HepG2 (cell line): Measurements from ENCODE around the gene OST4. TPM values are rescaled to one million over a fixed set of nuclear protein-coding genes. Genes with fewer than 3 reads are reported as not detected.
A peak's percentile ranks its signal among the peaks of the same experiment; 100 is the strongest.

Experiments
- AGO1 ChIP-seq: fragments of 200-400 bp; formaldehyde crosslinking; IDR thresholded peaks from 2 replicates; pipeline ENCODE4 v1.6.1; 2017; ENCODE audit warnings: mild to moderate bottlenecking, low read depth, low read length, moderate library complexity; ENCODE audit not compliant: poor library complexity, severe bottlenecking
- DMTF1 ChIP-seq: sonication (generic); formaldehyde crosslinking; IDR thresholded peaks from 2 replicates; pipeline ENCODE4 v1.4.0; 2020; ENCODE audit warnings: mild to moderate bottlenecking, missing genetic modification reagents
- EEA1 ChIP-seq: sonication (generic); formaldehyde crosslinking; IDR thresholded peaks from 2 replicates; pipeline ENCODE4 v1.5.1; 2020; ENCODE audit warnings: mild to moderate bottlenecking, missing genetic modification reagents, borderline replicate concordance
- GATAD1 ChIP-seq: IDR thresholded peaks from 2 replicates; pipeline ENCODE4 v1.6.1; 2016; ENCODE audit warnings: missing genetic modification reagents, missing compliant biosample characterization
- MAF1 ChIP-seq: sonication (generic); formaldehyde crosslinking; IDR thresholded peaks from 2 replicates; pipeline ENCODE4 v1.5.0; 2020; ENCODE audit warnings: missing genetic modification reagents, borderline replicate concordance
- PAWR ChIP-seq: sonication (generic); formaldehyde crosslinking; IDR thresholded peaks from 2 replicates; pipeline ENCODE4 v1.4.0; 2020; ENCODE audit warnings: missing genetic modification reagents, mild to moderate bottlenecking, borderline replicate concordance
- PTBP1 ChIP-seq: fragments of 200-400 bp; formaldehyde crosslinking; IDR thresholded peaks from 2 replicates; pipeline ENCODE4 v1.6.1; 2018; ENCODE audit warnings: low read length, low read depth; ENCODE audit not compliant: poor library complexity, severe bottlenecking
- RBAK ChIP-seq: sonication (generic); formaldehyde crosslinking; IDR thresholded peaks from 2 replicates; pipeline ENCODE4 v1.5.1; 2020; ENCODE audit warnings: mild to moderate bottlenecking, missing genetic modification reagents
- RBM39 ChIP-seq: fragments of 200-400 bp; formaldehyde crosslinking; IDR thresholded peaks from one replicate; pipeline ENCODE4 v1.6.1; 2018; ENCODE audit warnings: antibody characterized with exemption, mild to moderate bottlenecking, low read depth, low read length; ENCODE audit not compliant: poor library complexity, severe bottlenecking
- SATB2 ChIP-seq: sonication (generic); formaldehyde crosslinking; IDR thresholded peaks from 2 replicates; pipeline ENCODE4 v1.5.0; 2020; ENCODE audit warnings: missing genetic modification reagents
- SP1 ChIP-seq, 2 experiments: fragments of 450-650 bp in 1 of 2; sonication (generic) in 1 of 2; formaldehyde crosslinking in 1 of 2; IDR thresholded peaks; 2 replicates each; pipeline versions ENCODE4 v1.4.0 to v1.6.1; 2016 to 2020; ENCODE audit warnings: missing genetic modification reagents in 1 of 2
- SSRP1 ChIP-seq: IDR thresholded peaks from 2 replicates; pipeline ENCODE4 v1.6.1; 2016; ENCODE audit warnings: control low read depth
- TBX2 ChIP-seq: sonication (generic); formaldehyde crosslinking; IDR thresholded peaks from 2 replicates; pipeline ENCODE4 v1.5.0; 2020; ENCODE audit warnings: missing genetic modification reagents, mild to moderate bottlenecking, borderline replicate concordance
- ZBTB38 ChIP-seq: sonication (generic); formaldehyde crosslinking; IDR thresholded peaks from 2 replicates; pipeline ENCODE4 v1.5.1; 2020; ENCODE audit warnings: mild to moderate bottlenecking, missing genetic modification reagents
- ZNF17 ChIP-seq: sonication (generic); formaldehyde crosslinking; IDR thresholded peaks from 2 replicates; pipeline ENCODE4 v1.5.0; 2020; ENCODE audit warnings: mild to moderate bottlenecking, missing genetic modification reagents
- ZNF407 ChIP-seq: sonication (generic); formaldehyde crosslinking; IDR thresholded peaks from one replicate; pipeline ENCODE4 v1.5.1; 2020; ENCODE audit warnings: mild to moderate bottlenecking, missing genetic modification reagents; ENCODE audit errors: not compliant biosample characterization
- ZNF670 ChIP-seq: sonication (generic); formaldehyde crosslinking; IDR thresholded peaks from 2 replicates; pipeline ENCODE4 v1.8.0; 2022; ENCODE audit warnings: mild to moderate bottlenecking, missing genetic modification reagents, borderline replicate concordance
- ZZZ3 ChIP-seq: sonication (generic); formaldehyde crosslinking; IDR thresholded peaks from 2 replicates; pipeline ENCODE4 v1.4.0; 2020; ENCODE audit warnings: missing genetic modification reagents, mild to moderate bottlenecking, borderline replicate concordance
- polyA plus RNA-seq, 8 experiments: library from polyadenylated mRNA; depleted of rRNA in 3 of 8; stranded (reverse) in 7 of 8; unstranded in 1 of 8; fragments of >200 nt; fragmentation: Illumina TruSeq in 4 of 8; extraction: Trizol in 4 of 8; gene quantifications; 2 replicates each; pipeline versions ENCODE4 v1.2.1 to v1.2.3, GENCODE V29; 2011 to 2016; ENCODE audit warnings: low read depth in 4 of 8, missing spikeins in 1 of 8, mixed read lengths in 1 of 8; ENCODE audit not compliant: insufficient read depth in 1 of 8
- total RNA-seq, 5 experiments: library from RNA; depleted of rRNA; stranded (reverse); fragments of >200 nt; fragmentation: Illumina TruSeq; extraction: Trizol; gene quantifications; 2 replicates each; pipeline ENCODE4 v1.2.3, GENCODE V29; 2016; ENCODE audit warnings: low read depth in 1 of 5
- TF ChIP-seq, protein P1 (sequence below): IDR thresholded peaks from 2 replicates; pipeline ENCODE4 v1.6.1; 2018; ENCODE audit warnings: missing genetic modification reagents, mild to moderate bottlenecking, missing compliant biosample characterization

The OST4 gene
- total and polyA plus RNA-seq, 2 of the 13 experiments (the other 11 are each of a cell fraction or from before 2014, with no cell fraction given) = 498 to 584 TPM

GRCh38 chr2:27080603-27080936 lies 9.1 kb upstream of the OST4 start (continued):
- peak; percentile 9 for TF ChIP-seq ZNF407 (CRISPR knock-in tag)
- TF ChIP-seq, protein P1, sequence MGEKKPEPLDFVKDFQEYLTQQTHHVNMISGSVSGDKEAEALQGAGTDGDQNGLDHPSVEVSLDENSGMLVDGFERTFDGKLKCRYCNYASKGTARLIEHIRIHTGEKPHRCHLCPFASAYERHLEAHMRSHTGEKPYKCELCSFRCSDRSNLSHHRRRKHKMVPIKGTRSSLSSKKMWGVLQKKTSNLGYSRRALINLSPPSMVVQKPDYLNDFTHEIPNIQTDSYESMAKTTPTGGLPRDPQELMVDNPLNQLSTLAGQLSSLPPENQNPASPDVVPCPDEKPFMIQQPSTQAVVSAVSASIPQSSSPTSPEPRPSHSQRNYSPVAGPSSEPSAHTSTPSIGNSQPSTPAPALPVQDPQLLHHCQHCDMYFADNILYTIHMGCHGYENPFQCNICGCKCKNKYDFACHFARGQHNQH (CRISPR knock-in tag) = no peak
- no peak for TF ChIP-seq SSRP1 (CRISPR knock-in tag)
- TF ChIP-seq ZNF670 (CRISPR knock-in tag) = no peak
- peak; percentile 27 for TF ChIP-seq RBM39
- TF ChIP-seq GATAD1 = no peak
- TF ChIP-seq EEA1 = peak; percentile 65; the same call in 1 of the 2 replicates
- no peak for TF ChIP-seq MAF1 (CRISPR knock-in tag)
- no peak for TF ChIP-seq ZZZ3
- TF ChIP-seq PAWR = no peak
- no peak for TF ChIP-seq RBAK (CRISPR knock-in tag)
- no peak for TF ChIP-seq SATB2 (CRISPR knock-in tag)
- no peak for TF ChIP-seq TBX2 (CRISPR knock-in tag)
- no peak for TF ChIP-seq SP1 (IDR thresholded peaks at IDR 0.05)
- TF ChIP-seq SP1 (CRISPR knock-in tag; IDR thresholded peaks at IDR 0.05) = no peak
- peak; percentile 28 for TF ChIP-seq AGO1
- no peak for TF ChIP-seq ZNF17 (CRISPR knock-in tag)
- peak; percentile 62 for TF ChIP-seq ZBTB38
- TF ChIP-seq PTBP1 = no peak
- TF ChIP-seq DMTF1 (CRISPR knock-in tag) = no peak
